D721Med (cell line): ENCODE results near the gene ZNF3.

Experiments
- DNase-seq: peaks from one replicate; pipeline ENCODE4 v3.0.0; 2011; ENCODE audit warnings: low spot score; ENCODE audit not compliant: insufficient read length
- FAIRE-seq: peaks from 2 replicates; lab custom pipeline; 2011; peaks lifted over from hg19 to GRCh38; lab: Jason Lieb, UNC
- CTCF ChIP-seq: IDR thresholded peaks from 2 replicates; pipeline ENCODE4 v1.5.1; 2012; ENCODE audit warnings: mild to moderate bottlenecking, control low read depth; ENCODE audit not compliant: insufficient read depth; ENCODE audit errors: missing control alignments

The ZNF3 gene

GRCh38 chr7:100093054-100093453, 11.5 kb upstream of the ZNF3 start:
- no peak for FAIRE-seq
- DNase-seq, result no peak
- TF ChIP-seq CTCF, result no peak

- FAIRE-seq, result no peak
- no peak for DNase-seq
- no peak for TF ChIP-seq CTCF
These were observed 10.1 kb upstream of the ZNF3 start for GRCh38 chr7:100091411-100092181.

GRCh38 chr7:100090527-100091410, 9.2 kb upstream of the ZNF3 start:
- FAIRE-seq, result peak; percentile 38

GRCh38 chr7:100089458-100090196, 8.1 kb upstream of the ZNF3 start:
- DNase-seq (no peak), FAIRE-seq (no peak)
- TF ChIP-seq CTCF, result no peak

More at GRCh38 chr7:100090527-100091410, 9.2 kb upstream of the ZNF3 start:
- TF ChIP-seq CTCF, result no peak
- DNase-seq, result no peak

DNA sequence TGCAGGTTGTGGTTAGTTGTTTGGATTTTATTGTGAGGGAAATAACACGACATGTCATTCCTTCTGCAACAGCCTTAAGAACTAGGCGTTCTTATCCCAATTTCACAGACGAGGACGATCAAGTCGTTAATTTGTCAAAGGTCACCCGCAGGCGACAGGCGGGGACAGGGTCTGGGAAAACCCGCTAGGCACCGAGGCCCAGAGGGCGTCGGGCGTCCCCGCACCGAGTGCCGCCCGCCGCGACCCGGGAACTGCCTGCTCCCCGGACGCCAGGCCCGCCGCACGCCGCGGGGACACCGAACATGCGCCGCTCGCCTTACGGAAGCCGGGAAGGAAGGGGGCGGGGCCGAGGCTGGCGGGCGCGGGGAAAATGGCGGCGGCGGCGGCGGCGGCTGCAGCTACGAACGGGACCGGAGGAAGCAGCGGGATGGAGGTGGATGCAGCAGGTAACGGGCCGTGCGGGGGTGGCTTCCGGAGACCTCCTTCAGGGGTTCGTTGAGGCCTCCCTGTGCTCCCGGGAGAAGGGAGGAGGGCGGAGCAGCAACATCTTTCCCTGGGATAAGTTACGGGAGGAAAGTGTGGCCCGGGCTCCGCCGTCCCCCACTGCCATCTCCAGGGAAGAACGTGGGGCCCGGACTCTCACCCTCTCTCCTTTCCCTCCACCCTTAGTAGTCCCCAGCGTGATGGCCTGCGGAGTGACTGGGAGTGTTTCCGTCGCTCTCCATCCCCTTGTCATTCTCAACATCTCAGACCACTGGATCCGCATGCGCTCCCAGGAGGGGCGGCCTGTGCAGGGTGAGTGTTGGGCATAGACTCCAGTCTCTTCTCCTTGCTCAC, 7.3 kb upstream of the ZNF3 start, which contains the start of gene COPS6:
TSS of gene COPS6 (plus strand) at position 349 of the 837 bp plus-strand sequence. CDS start at position 371, 22 bp downstream.
- no peak for TF ChIP-seq CTCF

GRCh38 chr7:100088095-100088620, 6.6 kb upstream of the ZNF3 start:
- FAIRE-seq, result no peak
- no peak for DNase-seq
- TF ChIP-seq CTCF, result no peak

More for the DNA sequence above, 7.3 kb upstream of the ZNF3 start, which contains the start of gene COPS6:
- peak; percentile 72 for DNase-seq
- no peak for FAIRE-seq
